Anterior cingulate cortex (tissue), 58 donors: ENCODE data around the gene NFAT5.
A peak's percentile ranks its signal among the peaks of the same experiment; 100 is the strongest.
"Not testable (repeated sequence)": the region's sequence is repeated elsewhere in the genome, so short reads cannot be mapped to it uniquely, and the experiment has no call there.

Experiments
- DNase-seq, 58 donors: peaks; one replicate each; lab custom pipeline; 2025; lab: John Stamatoyannopoulos, UW

Gene NFAT5

GRCh38 chr16:69565671-69566239 lies at the start of gene NFAT5:
NFAT5 (plus strand) TSS chr16:69565966; CDS start chr16:69566302, 336 bp downstream.
- peak; percentile 48 to 93 (median 87) for DNase-seq

GRCh38 chr16:69517914-69518313 lies 47.9 kb upstream of the NFAT5 start:
- not testable (repeated sequence) for DNase-seq

GRCh38 chr16:69520413-69520799 lies 45.4 kb upstream of the NFAT5 start:
- no peak for DNase-seq

- DNase-seq = no peak
Observed at GRCh38 chr16:69520800-69521602, 44.8 kb upstream of the NFAT5 start.

GRCh38 chr16:69522041-69522578 lies 43.7 kb upstream of the NFAT5 start:
- no peak for DNase-seq

GRCh38 chr16:69522732-69523404 lies 42.9 kb upstream of the NFAT5 start:
- no peak for DNase-seq

- DNase-seq = no peak
Observed at GRCh38 chr16:69523566-69524305, 42.0 kb upstream of the NFAT5 start.

GRCh38 chr16:69526831-69527655 lies 38.7 kb upstream of the NFAT5 start:
- no peak for DNase-seq

- no peak for DNase-seq
Observed at GRCh38 chr16:69531988-69532387, 33.8 kb upstream of the NFAT5 start.

GRCh38 chr16:69532641-69533455 lies 32.9 kb upstream of the NFAT5 start:
- DNase-seq = no peak

GRCh38 chr16:69534720-69535119 lies 31.0 kb upstream of the NFAT5 start:
- DNase-seq = no peak

GRCh38 chr16:69535123-69536050 lies 30.4 kb upstream of the NFAT5 start:
- no peak for DNase-seq

GRCh38 chr16:69537706-69538080 lies 28.1 kb upstream of the NFAT5 start:
- no peak for DNase-seq

GRCh38 chr16:69538808-69539207 lies 27.0 kb upstream of the NFAT5 start:
- DNase-seq = no peak

GRCh38 chr16:69542974-69543373 lies 22.8 kb upstream of the NFAT5 start:
- DNase-seq = no peak

GRCh38 chr16:69544088-69544487 lies 21.7 kb upstream of the NFAT5 start:
- no peak for DNase-seq

- DNase-seq = not testable (repeated sequence)
Observed at GRCh38 chr16:69546663-69547062, 19.1 kb upstream of the NFAT5 start.

- DNase-seq = no peak
Observed at GRCh38 chr16:69553332-69553731, 12.4 kb upstream of the NFAT5 start.
